GM23338 (cell line): ENCODE results near the gene MAN2A2. TPM values are rescaled to one million over a fixed set of nuclear protein-coding genes. Genes with fewer than 3 reads are reported as not detected.

ENCODE experiments used
- ATAC-seq: fragments of 200-7000 bp; cut with Tn5 transposase; 3 replicates; pipeline ENCODE4 v1.9.1; 2020
- DNase-seq: peaks from one replicate; pipeline ENCODE4 v3.0.0-alpha.2; 2015; ENCODE audit warnings: low spot score
- H2AFZ ChIP-seq: fragments of 200-600 bp; sonication (generic); 2 replicates; pipeline ENCODE4 v1.8.0; 2016; ENCODE audit warnings: antibody characterized with exemption, mild to moderate bottlenecking, moderate library complexity
- H3F3A ChIP-seq: fragments of 200-600 bp; sonication (generic); replicated peaks from 2 replicates; pipeline ENCODE4 v1.8.0; 2017; ENCODE audit warnings: antibody characterized with exemption, mixed run types, low read depth
- H3K27ac ChIP-seq: fragments of 200-600 bp; sonication (generic); 2 replicates; pipeline ENCODE4 v1.6.1; 2016; ENCODE audit warnings: low read depth
- H3K27me3 ChIP-seq: fragments of 200-600 bp; sonication (generic); 2 replicates; pipeline ENCODE4 v1.8.0; 2016; ENCODE audit warnings: mild to moderate bottlenecking, mixed run types, moderate library complexity; ENCODE audit not compliant: insufficient read depth
- H3K36me3 ChIP-seq: fragments of 200-600 bp; sonication (generic); 2 replicates; pipeline ENCODE4 v1.8.0; 2016; ENCODE audit warnings: mild to moderate bottlenecking; ENCODE audit not compliant: insufficient read depth
- H3K4me1 ChIP-seq: fragments of 200-600 bp; sonication (generic); 2 replicates; pipeline ENCODE4 v1.8.0; 2016; ENCODE audit warnings: mild to moderate bottlenecking, moderate library complexity; ENCODE audit not compliant: insufficient read depth
- H3K4me2 ChIP-seq: fragments of 200-600 bp; sonication (generic); 2 replicates; pipeline ENCODE4 v1.7.1; 2017; ENCODE audit warnings: mixed run types
- H3K4me3 ChIP-seq: fragments of 200-600 bp; sonication (generic); 2 replicates; pipeline ENCODE4 v1.6.1; 2016; ENCODE audit warnings: mixed run types
- H3K79me2 ChIP-seq: fragments of 200-600 bp; sonication (generic); replicated peaks from 2 replicates; pipeline ENCODE4 v1.8.0; 2017; ENCODE audit warnings: mild to moderate bottlenecking; ENCODE audit not compliant: insufficient read depth
- H3K9me2 ChIP-seq: fragments of 200-600 bp; sonication (generic); 2 replicates; pipeline ENCODE4 v1.8.0; 2017; ENCODE audit not compliant: insufficient read depth
- H4K20me1 ChIP-seq: fragments of 200-600 bp; sonication (generic); replicated peaks from 2 replicates; pipeline ENCODE4 v1.8.0; 2017; ENCODE audit warnings: mild to moderate bottlenecking; ENCODE audit not compliant: insufficient read depth
- H3K27ac Mint-ChIP-seq: 2 replicates; pipeline ENCODE4 v1.8.0; 2020; ENCODE audit warnings: inconsistent platforms, mild to moderate bottlenecking, moderate library complexity, mixed read lengths
- H3K27me3 Mint-ChIP-seq: 3 replicates; pipeline ENCODE4 v1.8.0; 2022; ENCODE audit warnings: low read depth, mild to moderate bottlenecking, moderate library complexity, mixed read lengths, inconsistent platforms; ENCODE audit not compliant: insufficient read depth, poor library complexity
- H3K36me3 Mint-ChIP-seq: 3 replicates; pipeline ENCODE4 v1.8.0; 2021; ENCODE audit warnings: low read depth, mild to moderate bottlenecking, inconsistent platforms, moderate library complexity, mixed read lengths
- H3K4me1 Mint-ChIP-seq: 3 replicates; pipeline ENCODE4 v1.8.0; 2020; ENCODE audit warnings: mild to moderate bottlenecking, inconsistent platforms, mixed read lengths
- H3K4me3 Mint-ChIP-seq: 3 replicates; pipeline ENCODE4 v1.8.0; 2021; ENCODE audit warnings: moderate library complexity, mild to moderate bottlenecking, inconsistent platforms, mixed read lengths
- H3K9me3 Mint-ChIP-seq: 3 replicates; pipeline ENCODE4 v1.8.0; 2020; ENCODE audit warnings: moderate library complexity, mild to moderate bottlenecking, inconsistent platforms, mixed read lengths
- CREB1 ChIP-seq: fragments of 250-450 bp; sonication (Bioruptor Pico); IDR thresholded peaks from 2 replicates; pipeline ENCODE4 v1.5.0; 2020; ENCODE audit warnings: low read depth, mild to moderate bottlenecking, moderate library complexity
- CTCF ChIP-seq, 2 experiments: fragments of 200-600 bp in 1 of 2; sonication (generic) in 1 of 2; conservative IDR thresholded peaks; 2 replicates each; pipeline versions ENCODE4 v1.5.1 to v1.6.1; 2016 to 2017; ENCODE audit warnings: antibody characterized with exemption in 2 of 2, low read depth in 2 of 2, mild to moderate bottlenecking in 2 of 2, moderate library complexity in 1 of 2
- EZH2phosphoT487 ChIP-seq: fragments of 200-600 bp; sonication (generic); IDR thresholded peaks from one replicate; pipeline ENCODE4 v1.8.1; 2018; ENCODE audit warnings: antibody characterized with exemption; ENCODE audit not compliant: unreplicated experiment
- JUNB ChIP-seq: IDR thresholded peaks from one replicate; pipeline ENCODE4 v1.6.1; 2016; ENCODE audit warnings: antibody characterized with exemption; ENCODE audit not compliant: unreplicated experiment
- NANOG ChIP-seq: IDR thresholded peaks from 2 replicates; pipeline ENCODE4 v1.6.1; 2016; ENCODE audit warnings: antibody characterized with exemption, borderline replicate concordance
- POLR2AphosphoS5 ChIP-seq: IDR thresholded peaks from 2 replicates; pipeline ENCODE4 v1.6.1; 2016; ENCODE audit warnings: antibody characterized with exemption, low read depth
- STAT1 ChIP-seq: IDR thresholded peaks from one replicate; pipeline ENCODE4 v1.6.1; 2016; ENCODE audit warnings: antibody characterized with exemption; ENCODE audit not compliant: unreplicated experiment
- ZNF114 ChIP-seq: fragments of 250-450 bp; sonication (Bioruptor Pico); IDR thresholded peaks from 2 replicates; pipeline ENCODE4 v1.5.0; 2020; ENCODE audit warnings: mild to moderate bottlenecking, moderate library complexity
- polyA plus RNA-seq: library from polyadenylated mRNA; unstranded; fragments of >200 nt; fragmentation: Nextera tagmentation; extraction: Ambion mirVana; gene quantifications from 2 replicates; pipeline ENCODE4 v1.2.1, GENCODE V29; 2016
- total RNA-seq: library from RNA; depleted of rRNA; stranded (reverse); fragments of >200 nt; shearing (Covaris generic); gene quantifications from 2 replicates; pipeline ENCODE4 v1.2.3, GENCODE V29; 2014
- TF ChIP-seq, protein P1 (sequence below): fragments of 250-450 bp; sonication (Bioruptor Pico); IDR thresholded peaks from 2 replicates; pipeline ENCODE4 v1.5.0; 2020; ENCODE audit warnings: mild to moderate bottlenecking, moderate library complexity
- TF ChIP-seq, protein P2 (sequence below): IDR thresholded peaks from 2 replicates; pipeline ENCODE4 v1.6.1; 2016; ENCODE audit warnings: antibody characterized with exemption

Gene MAN2A2
- total and polyA plus RNA-seq, 2 experiments from 2014 or later, result 8.2 to 17.1 TPM

DNA sequence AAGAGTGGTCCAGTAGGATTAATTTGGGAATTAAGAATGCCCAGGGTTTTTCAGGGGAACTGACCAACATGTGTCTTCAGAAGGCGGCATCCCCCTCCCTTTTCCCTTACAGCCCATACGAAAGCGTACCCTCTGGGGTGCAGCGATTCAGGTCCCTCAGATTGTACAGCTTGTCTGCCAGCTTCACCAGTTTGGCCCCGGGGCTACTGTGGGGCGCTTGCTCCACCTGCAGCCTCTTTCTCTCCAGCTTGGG lies 28.4 kb downstream of the MAN2A2 start:
- H4K20me1 ChIP-seq, result no peaks in the 10 kb centered on the region; the same call in 1 of the 2 replicates
- no peaks in the 10 kb centered on the region for H3K9me3 Mint-ChIP-seq
- ATAC-seq (no peak), DNase-seq (no peak)
- H3K4me1 Mint-ChIP-seq, result peaks cover 26% of the 10 kb centered on the region
- H3K4me2 ChIP-seq, result peak overlapping the region; percentile 97
- H3K27ac Mint-ChIP-seq, result no peak overlapping the region
- peaks cover 10% of the 10 kb centered on the region; the same call in 1 of the 2 replicates for H3K27me3 ChIP-seq
- no peaks in the 10 kb centered on the region for H3K9me2 ChIP-seq
- peak overlapping the region; percentile 97 for H3K4me3 Mint-ChIP-seq
- peaks cover 23% of the 10 kb centered on the region for H3K4me1 ChIP-seq
- peak overlapping the region; percentile 100; the same call in 1 of the 2 replicates for H2AFZ ChIP-seq
- H3F3A ChIP-seq, result peaks cover 6% of the 10 kb centered on the region; the same call in 1 of the 2 replicates
- no peak for TF ChIP-seq ZNF114 (CRISPR knock-in tag)
- TF ChIP-seq, protein P1, sequence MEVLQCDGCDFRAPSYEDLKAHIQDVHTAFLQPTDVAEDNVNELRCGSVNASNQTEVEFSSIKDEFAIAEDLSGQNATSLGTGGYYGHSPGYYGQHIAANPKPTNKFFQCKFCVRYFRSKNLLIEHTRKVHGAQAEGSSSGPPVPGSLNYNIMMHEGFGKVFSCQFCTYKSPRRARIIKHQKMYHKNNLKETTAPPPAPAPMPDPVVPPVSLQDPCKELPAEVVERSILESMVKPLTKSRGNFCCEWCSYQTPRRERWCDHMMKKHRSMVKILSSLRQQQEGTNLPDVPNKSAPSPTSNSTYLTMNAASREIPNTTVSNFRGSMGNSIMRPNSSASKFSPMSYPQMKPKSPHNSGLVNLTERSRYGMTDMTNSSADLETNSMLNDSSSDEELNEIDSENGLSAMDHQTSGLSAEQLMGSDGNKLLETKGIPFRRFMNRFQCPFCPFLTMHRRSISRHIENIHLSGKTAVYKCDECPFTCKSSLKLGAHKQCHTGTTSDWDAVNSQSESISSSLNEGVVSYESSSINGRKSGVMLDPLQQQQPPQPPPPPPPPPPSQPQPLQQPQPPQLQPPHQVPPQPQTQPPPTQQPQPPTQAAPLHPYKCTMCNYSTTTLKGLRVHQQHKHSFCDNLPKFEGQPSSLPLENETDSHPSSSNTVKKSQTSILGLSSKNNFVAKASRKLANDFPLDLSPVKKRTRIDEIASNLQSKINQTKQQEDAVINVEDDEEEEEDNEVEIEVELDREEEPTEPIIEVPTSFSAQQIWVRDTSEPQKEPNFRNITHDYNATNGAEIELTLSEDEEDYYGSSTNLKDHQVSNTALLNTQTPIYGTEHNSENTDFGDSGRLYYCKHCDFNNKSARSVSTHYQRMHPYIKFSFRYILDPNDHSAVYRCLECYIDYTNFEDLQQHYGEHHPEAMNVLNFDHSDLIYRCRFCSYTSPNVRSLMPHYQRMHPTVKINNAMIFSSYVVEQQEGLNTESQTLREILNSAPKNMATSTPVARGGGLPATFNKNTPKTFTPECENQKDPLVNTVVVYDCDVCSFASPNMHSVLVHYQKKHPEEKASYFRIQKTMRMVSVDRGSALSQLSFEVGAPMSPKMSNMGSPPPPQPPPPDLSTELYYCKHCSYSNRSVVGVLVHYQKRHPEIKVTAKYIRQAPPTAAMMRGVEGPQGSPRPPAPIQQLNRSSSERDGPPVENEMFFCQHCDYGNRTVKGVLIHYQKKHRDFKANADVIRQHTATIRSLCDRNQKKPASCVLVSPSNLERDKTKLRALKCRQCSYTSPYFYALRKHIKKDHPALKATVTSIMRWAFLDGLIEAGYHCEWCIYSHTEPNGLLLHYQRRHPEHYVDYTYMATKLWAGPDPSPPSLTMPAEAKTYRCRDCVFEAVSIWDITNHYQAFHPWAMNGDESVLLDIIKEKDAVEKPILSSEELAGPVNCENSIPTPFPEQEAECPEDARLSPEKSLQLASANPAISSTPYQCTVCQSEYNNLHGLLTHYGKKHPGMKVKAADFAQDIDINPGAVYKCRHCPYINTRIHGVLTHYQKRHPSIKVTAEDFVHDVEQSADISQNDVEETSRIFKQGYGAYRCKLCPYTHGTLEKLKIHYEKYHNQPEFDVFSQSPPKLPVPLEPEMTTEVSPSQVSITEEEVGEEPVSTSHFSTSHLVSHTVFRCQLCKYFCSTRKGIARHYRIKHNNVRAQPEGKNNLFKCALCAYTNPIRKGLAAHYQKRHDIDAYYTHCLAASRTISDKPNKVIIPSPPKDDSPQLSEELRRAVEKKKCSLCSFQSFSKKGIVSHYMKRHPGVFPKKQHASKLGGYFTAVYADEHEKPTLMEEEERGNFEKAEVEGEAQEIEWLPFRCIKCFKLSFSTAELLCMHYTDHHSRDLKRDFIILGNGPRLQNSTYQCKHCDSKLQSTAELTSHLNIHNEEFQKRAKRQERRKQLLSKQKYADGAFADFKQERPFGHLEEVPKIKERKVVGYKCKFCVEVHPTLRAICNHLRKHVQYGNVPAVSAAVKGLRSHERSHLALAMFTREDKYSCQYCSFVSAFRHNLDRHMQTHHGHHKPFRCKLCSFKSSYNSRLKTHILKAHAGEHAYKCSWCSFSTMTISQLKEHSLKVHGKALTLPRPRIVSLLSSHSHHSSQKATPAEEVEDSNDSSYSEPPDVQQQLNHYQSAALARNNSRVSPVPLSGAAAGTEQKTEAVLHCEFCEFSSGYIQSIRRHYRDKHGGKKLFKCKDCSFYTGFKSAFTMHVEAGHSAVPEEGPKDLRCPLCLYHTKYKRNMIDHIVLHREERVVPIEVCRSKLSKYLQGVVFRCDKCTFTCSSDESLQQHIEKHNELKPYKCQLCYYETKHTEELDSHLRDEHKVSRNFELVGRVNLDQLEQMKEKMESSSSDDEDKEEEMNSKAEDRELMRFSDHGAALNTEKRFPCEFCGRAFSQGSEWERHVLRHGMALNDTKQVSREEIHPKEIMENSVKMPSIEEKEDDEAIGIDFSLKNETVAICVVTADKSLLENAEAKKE (CRISPR knock-in tag), result no peak
- TF ChIP-seq NANOG, result no peak
- no peak for TF ChIP-seq JUNB
- H3K36me3 ChIP-seq, result no peaks in the 10 kb centered on the region
- peaks cover 4% of the 10 kb centered on the region; the same call in 2 of the 3 replicates for H3K36me3 Mint-ChIP-seq
- H3K27ac ChIP-seq, result no peak overlapping the region
- H3K27me3 Mint-ChIP-seq, result peaks cover 15% of the 10 kb centered on the region
- peak overlapping the region; percentile 94 for H3K4me3 ChIP-seq
- H3K79me2 ChIP-seq, result no peaks in the 10 kb centered on the region; the same call in 1 of the 2 replicates

- TF ChIP-seq STAT1 (no peak), EZH2phosphoT487 (no peak), CREB1 (CRISPR knock-in tag) (peak; percentile 57), POLR2AphosphoS5 (peak; percentile 83), CTCF (conservative IDR thresholded peaks at IDR 0.05; ENCODE audit: low read depth in 2 of 2) (peak; percentile 82 to 89)
- TF ChIP-seq, protein P2, sequence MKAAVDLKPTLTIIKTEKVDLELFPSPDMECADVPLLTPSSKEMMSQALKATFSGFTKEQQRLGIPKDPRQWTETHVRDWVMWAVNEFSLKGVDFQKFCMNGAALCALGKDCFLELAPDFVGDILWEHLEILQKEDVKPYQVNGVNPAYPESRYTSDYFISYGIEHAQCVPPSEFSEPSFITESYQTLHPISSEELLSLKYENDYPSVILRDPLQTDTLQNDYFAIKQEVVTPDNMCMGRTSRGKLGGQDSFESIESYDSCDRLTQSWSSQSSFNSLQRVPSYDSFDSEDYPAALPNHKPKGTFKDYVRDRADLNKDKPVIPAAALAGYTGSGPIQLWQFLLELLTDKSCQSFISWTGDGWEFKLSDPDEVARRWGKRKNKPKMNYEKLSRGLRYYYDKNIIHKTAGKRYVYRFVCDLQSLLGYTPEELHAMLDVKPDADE, result peak; percentile 41; the same call in 1 of the 2 replicates
- no peaks in the 10 kb centered on the region for H3K9me3 Mint-ChIP-seq
- peak within 1 kb of the TSS; percentile 74; the same call in 1 of the 2 replicates for H3K27ac ChIP-seq
- H3K27me3 ChIP-seq, result peaks cover 10% of the 10 kb centered on the region; the same call in 1 of the 2 replicates
- H3K4me3 Mint-ChIP-seq, result peak within 1 kb of the TSS; percentile 97
- ATAC-seq (peak; percentile 61), DNase-seq (peak; percentile 95)
- no peaks in the 10 kb centered on the region; the same call in 1 of the 2 replicates for H3K79me2 ChIP-seq
- peaks cover 16% of the 10 kb centered on the region for H3K27me3 Mint-ChIP-seq
- peaks cover 7% of the 10 kb centered on the region; the same call in 2 of the 3 replicates for H3K36me3 Mint-ChIP-seq
- peak within 1 kb of the TSS; percentile 91; the same call in 1 of the 2 replicates for H3K27ac Mint-ChIP-seq
- H3K9me2 ChIP-seq, result no peaks in the 10 kb centered on the region
- H3K4me2 ChIP-seq, result peak within 1 kb of the TSS; percentile 97
- H3K36me3 ChIP-seq, result peaks cover 5% of the 10 kb centered on the region; the same call in 1 of the 2 replicates
- H3K4me1 Mint-ChIP-seq, result peaks cover 29% of the 10 kb centered on the region
- H3K4me1 ChIP-seq, result peaks cover 23% of the 10 kb centered on the region
- H4K20me1 ChIP-seq, result no peaks in the 10 kb centered on the region; the same call in 1 of the 2 replicates
- peak within 1 kb of the TSS; percentile 100 for H2AFZ ChIP-seq
- H3F3A ChIP-seq, result peaks cover 6% of the 10 kb centered on the region; the same call in 1 of the 2 replicates
- H3K4me3 ChIP-seq, result peak within 1 kb of the TSS; percentile 94
Measured at GRCh38 chr15:90931828-90932659, 28.9 kb downstream of the MAN2A2 start, which contains the start of gene HDDC3. HDDC3 (minus strand) TSS chr15:90932549; CDS start chr15:90932540, 9 bp downstream.
